Measurements from ENCODE around the gene RAPH1. TPM values are rescaled to one million over a fixed set of nuclear protein-coding genes. Genes with fewer than 3 reads are reported as not detected.

RAPH1 gene
- total RNA-seq, 1 experiment from 2014 or later = 7.0 TPM

DNA sequence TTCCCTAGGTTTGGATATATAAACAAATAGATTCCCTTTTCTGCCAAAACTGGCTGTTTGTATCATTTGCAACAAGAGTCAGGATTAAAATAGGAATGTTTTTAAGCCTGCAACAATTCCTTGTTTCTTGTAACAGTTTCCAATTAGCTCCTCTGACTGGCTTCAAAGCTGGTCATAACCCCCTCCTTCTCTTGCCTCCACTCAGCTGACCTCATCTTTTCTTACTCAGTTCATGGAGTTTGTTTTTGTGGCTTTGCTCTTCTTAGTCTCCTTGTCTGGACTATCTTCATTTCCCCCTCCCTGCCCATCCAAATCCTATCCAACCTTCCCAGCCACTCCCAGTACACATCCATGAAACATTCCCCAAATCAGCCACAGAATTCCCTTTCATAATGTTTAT lies 14.3 kb upstream of the RAPH1 start:
- no TSS peak for BruUV-seq (replicated peaks)
- ATAC-seq (no peak), DNase-seq (no peak)
- CTCF ChIA-PET = no interaction called here
- H3K36me3 ChIP-seq (ENCODE audit: low read depth, low read length) = no peaks in the 10 kb centered on the region
- no peaks in the 10 kb centered on the region for H4K20me1 ChIP-seq (ENCODE audit: low read length)
- H3K9me2 ChIP-seq (replicated peaks; ENCODE audit: low read length) = no peaks in the 10 kb centered on the region
- no peak overlapping the region for H2AFZ ChIP-seq (ENCODE audit: low read length)
- no peak for TF ChIP-seq EZH2 (IDR thresholded peaks at IDR 0.05; ENCODE audit: low read length, unreplicated experiment)
- no peak for TF ChIP-seq EZH2phosphoT487 (IDR thresholded peaks at IDR 0.05; ENCODE audit: borderline replicate concordance, low read length)
- TF ChIP-seq CTCF (conservative IDR thresholded peaks at IDR 0.05; ENCODE audit: low read depth, low read length) = no peak
- no peak overlapping the region for H3K4me3 ChIP-seq (ENCODE audit: low read length)
- H3K27ac ChIP-seq (ENCODE audit: low read length) = no peak overlapping the region
- no peak overlapping the region for H3K4me2 ChIP-seq (ENCODE audit: low read length)
- H3K4me1 ChIP-seq (ENCODE audit: insufficient read depth, low read length) = no peaks in the 10 kb centered on the region
- no peak overlapping the region for H3K9ac ChIP-seq (ENCODE audit: low read length)
- H3F3A ChIP-seq (ENCODE audit: low read length, unreplicated experiment) = no peaks in the 10 kb centered on the region
- H3K79me2 ChIP-seq (ENCODE audit: low read length) = no peaks in the 10 kb centered on the region
- no peaks in the 10 kb centered on the region for H3K9me3 ChIP-seq (ENCODE audit: low read length)
- POLR2A ChIA-PET (ENCODE audit: unreplicated experiment) = no interaction called here
- intact Hi-C loops (cut with micrococcal nuclease) = no loop called here
- H3K27me3 ChIP-seq (ENCODE audit: low read length) = no peaks in the 10 kb centered on the region

GRCh38 chr2:203548887-203549286 lies 13.8 kb upstream of the RAPH1 start:
- Histone ChIP-seq H3K79me2 (ENCODE audit: low read length) (no peaks in the 10 kb centered on the region), H3K27ac (ENCODE audit: low read length) (no peak overlapping the region), H3K4me3 (ENCODE audit: low read length) (no peak overlapping the region), H4K20me1 (ENCODE audit: low read length) (no peaks in the 10 kb centered on the region), H3K9me2 (replicated peaks; ENCODE audit: low read length) (no peaks in the 10 kb centered on the region), H3F3A (ENCODE audit: low read length, unreplicated experiment) (no peaks in the 10 kb centered on the region), H3K9ac (ENCODE audit: low read length) (no peak overlapping the region), H3K27me3 (ENCODE audit: low read length) (no peaks in the 10 kb centered on the region), H3K36me3 (ENCODE audit: low read depth, low read length) (no peaks in the 10 kb centered on the region), H3K9me3 (ENCODE audit: low read length) (no peaks in the 10 kb centered on the region), H2AFZ (ENCODE audit: low read length) (no peak overlapping the region), H3K4me2 (ENCODE audit: low read length) (no peak overlapping the region), H3K4me1 (ENCODE audit: insufficient read depth, low read length) (no peaks in the 10 kb centered on the region; the same call in 1 of the 2 replicates)
- POLR2A ChIA-PET (ENCODE audit: unreplicated experiment) = no interaction called here
- TF ChIP-seq EZH2phosphoT487 (IDR thresholded peaks at IDR 0.05; ENCODE audit: borderline replicate concordance, low read length) = no peak
- no peak for TF ChIP-seq EZH2 (IDR thresholded peaks at IDR 0.05; ENCODE audit: low read length, unreplicated experiment)
- TF ChIP-seq CTCF (conservative IDR thresholded peaks at IDR 0.05; ENCODE audit: low read depth, low read length) = no peak
- DNase-seq (no peak), ATAC-seq (no peak)
- BruUV-seq (replicated peaks) = no TSS peak
- intact Hi-C loops (cut with micrococcal nuclease) = no loop called here
- CTCF ChIA-PET = no interaction called here

DNA sequence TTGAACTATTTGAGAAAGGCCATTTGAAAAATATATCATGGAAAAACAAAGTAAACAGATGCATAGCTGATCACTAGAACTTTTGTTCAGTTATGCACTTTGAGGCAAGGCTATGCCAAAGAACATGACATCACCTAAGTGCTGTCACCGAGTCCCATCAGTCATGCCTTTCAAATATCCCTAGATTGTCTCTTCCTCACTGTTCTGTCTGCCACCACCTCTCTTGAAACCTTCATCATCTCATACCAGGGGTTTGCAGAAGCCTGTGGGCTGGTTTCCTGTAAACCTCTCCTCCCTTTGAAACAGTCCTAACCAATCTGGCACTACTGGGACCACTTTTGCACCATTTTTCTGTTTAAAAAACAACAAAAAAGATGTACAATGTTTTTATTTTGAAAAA lies 12.3 kb upstream of the RAPH1 start:
- H3K4me3 ChIP-seq (ENCODE audit: low read length) = no peak overlapping the region
- no peaks in the 10 kb centered on the region for H3F3A ChIP-seq (ENCODE audit: low read length, unreplicated experiment)
- ATAC-seq (no peak), DNase-seq (no peak)
- intact Hi-C loops (cut with micrococcal nuclease) = no loop called here
- H3K27ac ChIP-seq (ENCODE audit: low read length) = no peak overlapping the region
- H3K9me3 ChIP-seq (ENCODE audit: low read length) = no peaks in the 10 kb centered on the region
- ChIA-PET CTCF (no interaction called here), POLR2A (ENCODE audit: unreplicated experiment) (no interaction called here)
- no peak overlapping the region for H3K9ac ChIP-seq (ENCODE audit: low read length)
- H3K79me2 ChIP-seq (ENCODE audit: low read length) = no peaks in the 10 kb centered on the region
- no peaks in the 10 kb centered on the region for H3K27me3 ChIP-seq (ENCODE audit: low read length)
- no TSS peak for BruUV-seq (replicated peaks)
- H4K20me1 ChIP-seq (ENCODE audit: low read length) = no peaks in the 10 kb centered on the region
- H3K4me1 ChIP-seq (ENCODE audit: insufficient read depth, low read length) = no peaks in the 10 kb centered on the region; the same call in 1 of the 2 replicates
- H3K36me3 ChIP-seq (ENCODE audit: low read depth, low read length) = no peaks in the 10 kb centered on the region
- H3K4me2 ChIP-seq (ENCODE audit: low read length) = no peak overlapping the region
- no peak overlapping the region for H2AFZ ChIP-seq (ENCODE audit: low read length)
- H3K9me2 ChIP-seq (replicated peaks; ENCODE audit: low read length) = no peaks in the 10 kb centered on the region
- TF ChIP-seq EZH2 (IDR thresholded peaks at IDR 0.05; ENCODE audit: low read length, unreplicated experiment) = no peak
- TF ChIP-seq CTCF (conservative IDR thresholded peaks at IDR 0.05; ENCODE audit: low read depth, low read length) = no peak
- TF ChIP-seq EZH2phosphoT487 (IDR thresholded peaks at IDR 0.05; ENCODE audit: borderline replicate concordance, low read length) = no peak
